AG10803 (cell line): ENCODE measurements around the gene ZNRF1.
A peak's percentile ranks its signal among the peaks of the same experiment; 100 is the strongest.
"Not testable (repeated sequence)": the region's sequence is repeated elsewhere in the genome, so short reads cannot be mapped to it uniquely, and the experiment has no call there.

Experiments used
- DNase-seq: peaks from one replicate; pipeline ENCODE4 v3.0.0; 2010; ENCODE audit warnings: low read depth
- H3K4me3 ChIP-seq: 2 replicates; pipeline ENCODE4 v1.5.1; 2011; ENCODE audit warnings: mild to moderate bottlenecking, low read length, control low read depth
- TF ChIP-seq, protein P1 (sequence below): conservative IDR thresholded peaks from 2 replicates; pipeline ENCODE4 v1.5.1; 2011; ENCODE audit warnings: mild to moderate bottlenecking, low read length, control low read depth, inconsistent platforms

Gene ZNRF1

DNA sequence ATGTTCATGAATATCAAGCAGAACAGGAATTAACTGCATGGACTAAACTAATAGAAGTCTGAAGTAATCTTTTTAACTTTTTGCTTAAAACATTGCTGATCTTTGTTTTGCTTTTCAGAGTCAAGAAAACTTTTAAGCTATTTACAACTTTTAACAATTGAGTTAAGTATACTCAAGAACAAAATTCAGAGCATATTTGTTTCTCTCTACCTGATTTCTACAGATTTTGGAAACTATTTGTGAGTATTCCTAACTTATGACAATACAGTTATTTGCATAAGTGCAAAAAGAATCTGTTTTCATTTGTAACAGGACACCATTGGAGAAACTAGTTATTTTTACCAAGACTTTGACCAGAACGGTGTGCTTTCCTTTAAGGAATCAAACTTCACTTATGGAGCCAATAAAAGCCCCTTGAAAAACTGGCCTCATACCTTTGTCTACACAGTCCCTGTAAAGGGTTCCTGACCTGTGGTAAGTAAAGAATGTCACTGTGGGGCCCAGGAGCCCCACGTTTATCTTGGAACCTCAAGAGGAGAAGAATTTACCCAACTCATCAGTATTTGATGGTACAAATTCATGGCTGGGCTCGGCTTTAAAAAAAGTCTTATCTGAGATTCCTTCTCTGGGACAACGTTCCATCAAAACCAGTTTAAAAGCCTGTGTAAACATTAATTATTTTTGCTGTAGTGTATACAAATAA, 129.0 kb downstream of the ZNRF1 start:
- DNase-seq: no peak
- no peak overlapping the region for H3K4me3 ChIP-seq
- TF ChIP-seq, protein P1, sequence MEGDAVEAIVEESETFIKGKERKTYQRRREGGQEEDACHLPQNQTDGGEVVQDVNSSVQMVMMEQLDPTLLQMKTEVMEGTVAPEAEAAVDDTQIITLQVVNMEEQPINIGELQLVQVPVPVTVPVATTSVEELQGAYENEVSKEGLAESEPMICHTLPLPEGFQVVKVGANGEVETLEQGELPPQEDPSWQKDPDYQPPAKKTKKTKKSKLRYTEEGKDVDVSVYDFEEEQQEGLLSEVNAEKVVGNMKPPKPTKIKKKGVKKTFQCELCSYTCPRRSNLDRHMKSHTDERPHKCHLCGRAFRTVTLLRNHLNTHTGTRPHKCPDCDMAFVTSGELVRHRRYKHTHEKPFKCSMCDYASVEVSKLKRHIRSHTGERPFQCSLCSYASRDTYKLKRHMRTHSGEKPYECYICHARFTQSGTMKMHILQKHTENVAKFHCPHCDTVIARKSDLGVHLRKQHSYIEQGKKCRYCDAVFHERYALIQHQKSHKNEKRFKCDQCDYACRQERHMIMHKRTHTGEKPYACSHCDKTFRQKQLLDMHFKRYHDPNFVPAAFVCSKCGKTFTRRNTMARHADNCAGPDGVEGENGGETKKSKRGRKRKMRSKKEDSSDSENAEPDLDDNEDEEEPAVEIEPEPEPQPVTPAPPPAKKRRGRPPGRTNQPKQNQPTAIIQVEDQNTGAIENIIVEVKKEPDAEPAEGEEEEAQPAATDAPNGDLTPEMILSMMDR: no peak

DNA sequence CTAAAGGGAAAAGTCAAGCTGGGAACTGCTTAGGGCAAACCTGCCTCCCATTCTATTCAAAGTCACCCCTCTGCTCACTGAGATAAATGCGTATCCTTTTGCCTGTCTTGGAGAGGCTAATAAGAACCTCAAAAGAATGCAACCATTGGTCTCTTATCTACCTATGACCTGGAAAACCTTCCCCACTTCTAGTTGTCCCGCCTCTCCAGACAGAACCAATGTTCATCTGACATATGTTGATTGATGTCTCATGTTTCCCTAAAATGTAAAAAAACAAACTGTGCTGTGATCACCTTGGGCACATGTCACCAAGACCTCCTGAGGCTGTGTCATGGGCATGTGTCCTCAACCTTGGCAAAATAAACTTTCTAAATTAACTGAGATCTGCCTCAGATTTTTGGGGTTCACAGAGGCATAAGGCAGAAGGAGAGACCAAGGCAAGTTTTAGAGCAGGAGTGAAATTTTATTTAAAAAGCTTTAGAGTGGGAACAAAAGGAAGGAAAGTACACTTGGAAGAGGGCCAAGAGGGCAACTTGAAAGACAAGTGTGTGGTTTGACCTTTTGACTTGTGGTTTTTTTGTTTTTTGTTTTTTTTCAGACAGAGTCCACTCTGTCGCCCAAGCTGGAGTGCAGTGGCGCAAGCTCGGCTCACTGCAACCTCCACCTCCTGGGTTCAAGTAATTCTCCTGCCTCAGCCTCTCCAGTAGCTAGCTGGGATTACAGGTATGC, 130.8 kb downstream of the ZNRF1 start:
- not testable (repeated sequence) for H3K4me3 ChIP-seq, DNase-seq

DNA sequence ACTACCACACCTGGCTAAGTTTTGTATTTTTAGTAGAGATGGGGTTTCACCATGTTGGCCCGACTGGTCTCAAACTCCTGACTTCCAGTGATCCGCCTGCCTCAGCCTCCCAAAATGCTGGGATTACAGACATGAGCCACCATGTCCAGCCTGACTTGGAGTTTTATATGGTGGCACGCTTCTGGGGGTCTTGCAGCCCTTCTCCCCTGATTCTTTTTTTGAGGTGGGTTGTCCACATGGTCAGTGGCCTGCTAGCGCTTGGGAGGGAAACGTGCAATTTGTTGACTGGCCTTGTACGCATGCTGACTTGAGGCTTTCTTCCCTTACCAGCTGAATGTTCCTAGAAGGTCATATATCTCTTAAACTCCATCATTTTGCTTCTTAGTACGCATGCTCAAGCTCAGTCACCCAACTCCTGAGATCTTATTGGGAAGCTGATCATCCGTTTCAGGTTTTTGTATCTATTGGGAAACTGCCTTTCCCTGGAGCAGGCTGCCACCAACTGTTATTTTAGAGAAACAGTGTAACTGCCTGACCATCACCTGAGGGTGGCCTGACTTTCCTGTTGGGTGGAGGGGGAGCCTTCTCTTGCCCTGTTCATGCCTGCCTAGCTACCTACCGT, 131.4 kb downstream of the ZNRF1 start:
- TF ChIP-seq, protein P1: no peak
- DNase-seq: peak; percentile 18

DNA sequence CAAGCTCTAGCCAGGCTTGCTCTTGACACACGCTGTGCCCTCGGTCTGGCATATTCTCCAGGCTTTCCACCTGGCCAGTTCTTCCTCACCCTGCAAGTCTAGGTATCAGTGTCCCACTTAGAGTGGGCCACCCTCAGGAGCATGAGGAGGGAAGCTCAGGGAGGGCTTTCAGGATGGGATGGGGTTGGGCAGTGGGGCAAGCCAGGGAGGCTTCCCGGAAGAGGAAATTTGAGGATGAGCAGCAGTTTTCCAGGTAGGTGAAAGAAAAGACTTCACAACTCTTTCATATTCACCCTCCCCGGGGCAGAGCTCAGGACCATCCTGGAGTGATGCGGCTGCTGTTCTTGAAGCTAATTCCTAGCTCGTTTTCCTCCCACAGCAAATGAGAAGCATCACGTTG, 132.3 kb downstream of the ZNRF1 start:
- TF ChIP-seq, protein P1: no peak
- H3K4me3 ChIP-seq: no peak overlapping the region
- DNase-seq: no peak

More for the DNA sequence above, 131.4 kb downstream of the ZNRF1 start:
- no peak overlapping the region for H3K4me3 ChIP-seq

DNA sequence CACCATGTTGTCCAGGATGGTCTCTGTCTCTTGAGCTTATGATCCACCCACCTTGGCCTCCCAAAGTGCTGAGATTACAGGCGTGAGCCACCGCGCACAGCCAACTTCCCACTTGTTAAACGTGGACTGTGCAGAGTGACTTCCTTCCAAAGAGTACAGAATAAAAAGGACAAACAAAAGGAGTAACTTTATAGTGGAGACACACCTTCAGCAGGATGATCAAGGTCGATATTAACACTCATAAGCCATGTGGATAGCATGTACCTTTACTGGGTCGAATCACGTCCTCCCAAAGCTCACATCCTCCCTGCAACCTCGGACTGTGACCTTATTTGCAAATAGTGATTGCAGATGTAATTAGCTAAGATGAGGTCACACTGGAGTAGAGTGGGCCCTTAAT, 139.4 kb downstream of the ZNRF1 start:
- no peak for DNase-seq
- no peak overlapping the region for H3K4me3 ChIP-seq
- TF ChIP-seq, protein P1: no peak

DNA sequence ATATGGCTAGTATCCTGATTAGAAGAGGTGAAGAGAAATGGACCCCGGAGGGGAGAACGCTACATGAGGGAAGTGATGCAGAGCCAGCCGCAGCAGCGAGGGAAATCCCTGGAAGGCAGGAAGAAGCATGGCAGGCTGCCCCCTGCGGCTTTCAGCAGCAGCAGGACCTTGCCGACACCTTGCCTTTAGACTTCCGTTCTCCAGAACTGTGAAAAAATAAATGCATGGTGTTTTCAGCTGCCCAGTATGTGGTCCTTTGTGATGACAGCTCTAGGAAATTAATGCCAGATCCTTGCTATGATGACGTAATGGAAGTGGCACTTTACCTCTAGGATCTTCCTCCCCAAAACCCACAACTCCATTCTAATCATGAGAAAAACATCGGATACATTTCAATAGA, 139.8 kb downstream of the ZNRF1 start:
- DNase-seq: peak; percentile 25
- no peak overlapping the region for H3K4me3 ChIP-seq

DNA sequence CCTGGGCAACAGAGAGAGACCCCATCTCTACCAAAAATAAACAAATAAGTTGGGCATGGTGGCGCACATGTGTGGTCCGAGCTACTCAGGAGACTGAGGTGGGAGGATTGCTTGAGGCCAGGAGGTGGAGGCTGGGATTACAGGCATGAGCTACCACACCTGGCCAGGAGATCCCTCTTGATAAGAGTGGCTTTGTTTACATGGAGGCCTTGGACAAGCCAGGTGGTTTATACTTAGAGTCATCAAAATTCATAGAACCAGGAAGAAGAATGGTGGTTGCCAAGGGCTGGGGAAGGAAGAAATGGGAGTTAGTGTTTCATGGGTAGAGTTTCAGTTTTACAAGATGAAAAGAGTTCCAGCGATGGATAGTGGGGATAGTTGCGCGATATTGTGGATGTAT, 140.7 kb downstream of the ZNRF1 start:
- DNase-seq: no peak
- H3K4me3 ChIP-seq: no peak overlapping the region
- TF ChIP-seq, protein P1: no peak

More for the DNA sequence above, 139.8 kb downstream of the ZNRF1 start:
- TF ChIP-seq, protein P1: no peak
